MM.1S (cell line): ENCODE measurements around the gene IQSEC1.

Source experiments
- CTCF ChIP-seq: fragments of 300-600 bp; sonication (generic); IDR thresholded peaks from 2 replicates; pipeline ENCODE4 v1.5.1; 2016; ENCODE audit warnings: antibody characterized with exemption, low read length, mixed read lengths
- EZH2 ChIP-seq: fragments of 300-600 bp; sonication (generic); optimal IDR thresholded peaks from 2 replicates; pipeline ENCODE3; 2017; ENCODE audit warnings: low read depth, mild to moderate bottlenecking, antibody characterized with exemption, low read length, mixed read lengths
- EZH2phosphoT487 ChIP-seq: fragments of 300-600 bp; sonication (generic); IDR thresholded peaks from 2 replicates; pipeline ENCODE4 v1.6.1; 2018; ENCODE audit warnings: antibody characterized with exemption, low read length

- TF ChIP-seq EZH2phosphoT487 (no peak), CTCF (no peak), EZH2 (no peak)
Observed at GRCh38 chr3:13025090-13025489, 48.1 kb downstream of the IQSEC1 start.
